ENCODE data around the gene PRDM15. TPM values are rescaled to one million over a fixed set of nuclear protein-coding genes. Genes with fewer than 3 reads are reported as not detected.

PRDM15 gene
- total RNA-seq, 4 donors from 2014 or later: 5.3 to 20.8 (median 13.6) TPM

DNA sequence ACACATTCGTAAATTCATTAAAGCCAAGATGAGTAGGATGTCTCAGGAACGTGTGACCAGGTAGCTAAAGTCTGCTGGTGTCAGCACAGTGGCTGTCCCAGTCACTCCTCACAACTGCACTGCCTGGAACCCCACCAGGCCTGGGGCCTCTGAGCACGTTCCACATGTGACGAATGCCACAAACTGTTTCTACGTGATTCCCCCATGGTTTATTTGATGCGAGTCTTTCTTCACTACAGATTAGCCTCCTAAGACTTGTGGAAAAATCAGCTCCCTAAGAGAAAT is 33.2 kb downstream of the PRDM15 start:
- DNase-seq (ENCODE audit: low spot score) (no peak), ATAC-seq (ENCODE audit: low FRiP score) (no peak)
- TF ChIP-seq, protein P1, sequence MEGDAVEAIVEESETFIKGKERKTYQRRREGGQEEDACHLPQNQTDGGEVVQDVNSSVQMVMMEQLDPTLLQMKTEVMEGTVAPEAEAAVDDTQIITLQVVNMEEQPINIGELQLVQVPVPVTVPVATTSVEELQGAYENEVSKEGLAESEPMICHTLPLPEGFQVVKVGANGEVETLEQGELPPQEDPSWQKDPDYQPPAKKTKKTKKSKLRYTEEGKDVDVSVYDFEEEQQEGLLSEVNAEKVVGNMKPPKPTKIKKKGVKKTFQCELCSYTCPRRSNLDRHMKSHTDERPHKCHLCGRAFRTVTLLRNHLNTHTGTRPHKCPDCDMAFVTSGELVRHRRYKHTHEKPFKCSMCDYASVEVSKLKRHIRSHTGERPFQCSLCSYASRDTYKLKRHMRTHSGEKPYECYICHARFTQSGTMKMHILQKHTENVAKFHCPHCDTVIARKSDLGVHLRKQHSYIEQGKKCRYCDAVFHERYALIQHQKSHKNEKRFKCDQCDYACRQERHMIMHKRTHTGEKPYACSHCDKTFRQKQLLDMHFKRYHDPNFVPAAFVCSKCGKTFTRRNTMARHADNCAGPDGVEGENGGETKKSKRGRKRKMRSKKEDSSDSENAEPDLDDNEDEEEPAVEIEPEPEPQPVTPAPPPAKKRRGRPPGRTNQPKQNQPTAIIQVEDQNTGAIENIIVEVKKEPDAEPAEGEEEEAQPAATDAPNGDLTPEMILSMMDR (IDR thresholded peaks at IDR 0.05): no peak

DNA sequence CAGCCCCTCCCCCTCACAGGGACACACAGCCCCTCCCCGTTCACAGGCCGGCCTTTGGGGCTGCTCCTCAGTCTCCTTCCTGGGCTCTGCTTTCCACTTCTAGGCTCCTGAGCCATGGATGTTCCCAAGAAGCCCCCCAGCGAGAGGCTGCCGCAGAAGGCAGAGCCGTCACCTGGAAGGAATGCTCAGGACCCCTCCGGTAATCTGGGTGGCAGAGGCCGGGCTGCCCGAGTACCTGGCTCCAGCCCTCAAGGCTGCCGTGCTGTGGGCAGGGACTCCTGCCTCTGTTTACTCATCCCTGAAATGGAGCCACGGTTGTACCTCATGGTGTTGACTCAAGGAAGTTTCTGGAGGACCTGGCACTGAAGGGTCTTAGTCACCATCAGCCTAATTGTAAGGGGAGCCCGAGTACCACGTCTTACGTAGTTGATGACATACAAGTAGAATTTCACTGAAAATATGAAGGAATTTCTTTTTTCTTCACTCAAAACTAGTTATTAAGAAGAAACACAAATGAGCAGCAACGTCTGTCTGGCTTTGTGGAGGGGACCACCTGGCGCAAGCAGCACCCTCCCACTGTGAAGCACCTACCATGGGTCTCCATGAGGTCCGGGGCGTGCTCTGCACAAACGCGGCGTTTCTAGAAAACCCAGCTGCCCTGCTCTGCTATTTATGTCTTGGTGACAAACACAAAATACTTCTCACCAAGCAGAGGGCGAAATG is 33.7 kb downstream of the PRDM15 start:
- ATAC-seq (ENCODE audit: low FRiP score) (no peak), DNase-seq (ENCODE audit: low spot score) (no peak)
- TF ChIP-seq, protein P1 (IDR thresholded peaks at IDR 0.05): no peak

DNA sequence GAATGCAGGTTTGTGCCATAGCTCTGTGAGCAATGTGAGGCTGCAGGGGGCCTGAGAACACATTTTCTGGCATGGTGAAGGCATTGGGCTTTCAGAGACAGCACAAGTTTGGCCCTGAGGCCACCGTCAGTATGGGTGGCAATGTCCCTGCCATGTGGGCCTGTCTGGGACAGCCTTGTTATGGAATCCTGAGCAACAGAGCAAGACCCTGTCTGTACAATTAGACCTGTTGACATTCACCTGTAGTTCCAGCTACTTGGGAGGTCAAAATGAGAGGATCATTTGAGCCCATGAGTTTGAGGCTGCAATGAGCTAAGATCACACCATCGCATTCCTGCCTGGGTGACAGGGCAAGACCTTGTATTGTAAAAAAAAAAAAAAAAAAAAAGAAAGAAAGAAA is 35.6 kb downstream of the PRDM15 start:
- no peak for ATAC-seq (ENCODE audit: low FRiP score)
- TF ChIP-seq, protein P1 (IDR thresholded peaks at IDR 0.05): no peak
- DNase-seq (ENCODE audit: low spot score): no peak

DNA sequence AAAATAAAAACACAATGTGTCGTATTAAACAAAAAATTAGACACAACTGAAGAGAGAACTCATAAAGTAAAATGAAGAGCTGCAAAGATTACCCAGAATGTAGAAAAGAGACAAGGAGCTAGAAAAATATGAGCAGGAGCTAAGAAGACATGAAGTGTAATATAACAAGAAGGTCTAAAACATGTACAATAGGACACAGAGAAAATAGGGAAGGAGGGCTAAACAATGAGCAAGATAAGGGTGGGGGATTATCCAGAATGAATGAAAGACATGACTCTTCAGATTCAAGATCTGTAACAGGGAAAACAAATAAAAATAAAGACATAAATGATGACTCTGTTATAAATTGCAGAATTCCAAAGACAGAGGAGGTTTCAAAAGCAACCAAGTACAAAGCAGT is 38.3 kb downstream of the PRDM15 start:
- DNase-seq (ENCODE audit: low spot score) (no peak), ATAC-seq (ENCODE audit: low FRiP score) (no peak)
- TF ChIP-seq, protein P1 (IDR thresholded peaks at IDR 0.05): no peak

DNA sequence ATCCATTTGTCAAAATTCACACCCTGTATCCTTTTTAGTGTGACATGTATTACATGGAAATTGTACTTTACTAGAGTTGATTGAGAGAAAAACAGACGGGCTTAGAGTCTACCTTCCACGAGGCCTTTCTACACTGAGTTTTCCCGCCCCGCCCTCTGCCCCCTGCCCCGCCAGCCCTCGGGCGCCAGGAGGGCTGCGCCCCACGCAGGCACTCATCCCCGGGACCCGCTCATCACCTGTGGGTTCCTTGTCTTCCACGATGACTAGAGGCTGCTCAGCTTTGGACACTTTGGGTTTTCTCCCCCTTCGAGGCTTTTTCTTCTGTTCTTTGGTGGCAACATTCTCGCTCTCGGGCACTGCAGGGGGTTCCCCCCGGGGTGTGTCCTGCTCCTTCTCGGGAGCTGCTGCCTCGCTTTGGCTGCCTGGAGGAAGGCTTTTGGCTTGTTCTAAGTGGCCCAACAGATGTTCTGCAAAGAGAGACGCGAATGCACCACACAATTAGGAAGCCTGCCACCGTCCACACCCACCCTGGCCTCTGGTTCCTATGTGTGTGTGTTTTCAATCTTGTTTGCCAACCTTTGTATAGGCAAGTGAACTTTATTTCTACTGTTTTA is 39.6 kb downstream of the PRDM15 start:
- ATAC-seq (ENCODE audit: low FRiP score): no peak
- TF ChIP-seq, protein P1 (IDR thresholded peaks at IDR 0.05): no peak
- DNase-seq (ENCODE audit: low spot score): no peak

DNA sequence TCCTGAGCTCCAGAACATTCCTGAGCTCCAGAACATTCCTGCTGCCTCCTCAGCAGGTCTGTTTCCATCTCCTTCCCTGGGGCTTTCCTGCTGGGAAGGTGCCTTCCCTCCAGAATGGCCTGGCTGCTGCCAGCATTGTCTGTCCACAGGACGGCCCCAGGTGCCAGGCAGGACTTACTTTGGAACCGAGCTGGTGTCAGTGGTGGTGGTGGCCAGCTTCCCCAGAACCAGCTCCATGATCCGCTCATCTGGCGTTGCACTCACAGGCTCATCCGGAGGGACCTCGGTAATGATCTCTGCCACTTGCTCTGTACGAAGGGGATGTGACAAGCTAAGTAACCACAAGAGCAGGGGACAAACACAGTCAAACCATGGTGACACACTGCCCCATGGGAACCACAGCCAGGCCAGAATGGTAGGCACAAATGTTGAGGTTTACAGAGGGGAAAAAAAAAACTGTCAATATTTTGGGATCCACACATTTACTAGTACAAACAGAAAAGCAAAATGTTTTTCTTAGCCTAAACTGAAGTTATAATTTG is 41.3 kb downstream of the PRDM15 start:
- DNase-seq (ENCODE audit: low spot score): no peak
- ATAC-seq (ENCODE audit: low FRiP score): no peak
- TF ChIP-seq, protein P1 (IDR thresholded peaks at IDR 0.05): no peak
